ENCODE data around the gene CFAP54.
"Not testable (repeated sequence)": the region's sequence is repeated elsewhere in the genome, so short reads cannot be mapped to it uniquely, and the experiment has no call there.

Gene CFAP54

GRCh38 chr12:96623656-96624217 lies 134.4 kb downstream of the CFAP54 start:
- no peak for DNase-seq

- DNase-seq: no peak
These were observed 146.5 kb downstream of the CFAP54 start for GRCh38 chr12:96635844-96636243.

- no peak for DNase-seq
These were observed 147.5 kb downstream of the CFAP54 start for GRCh38 chr12:96636895-96637294.

GRCh38 chr12:96648923-96649322 lies 159.5 kb downstream of the CFAP54 start:
- DNase-seq: no peak

GRCh38 chr12:96652870-96653269 lies 163.5 kb downstream of the CFAP54 start:
- DNase-seq: no peak

GRCh38 chr12:96658075-96658474 lies 168.7 kb downstream of the CFAP54 start:
- DNase-seq: no peak

- no peak for DNase-seq
These were observed 180.4 kb downstream of the CFAP54 start for GRCh38 chr12:96669786-96670185.

- DNase-seq: no peak
These were observed 181.0 kb downstream of the CFAP54 start for GRCh38 chr12:96670334-96670899.

GRCh38 chr12:96675519-96675918 lies 186.1 kb downstream of the CFAP54 start:
- not testable (repeated sequence) for DNase-seq

- no peak for DNase-seq
These were observed 188.0 kb downstream of the CFAP54 start for GRCh38 chr12:96677363-96677762.

- DNase-seq: no peak
These were observed 198.3 kb downstream of the CFAP54 start for GRCh38 chr12:96687719-96688118.

GRCh38 chr12:96698521-96698920 lies 209.1 kb downstream of the CFAP54 start:
- no peak for DNase-seq

- DNase-seq: no peak
These were observed 209.6 kb downstream of the CFAP54 start for GRCh38 chr12:96698965-96699364.

GRCh38 chr12:96701856-96702255 lies 212.5 kb downstream of the CFAP54 start:
- no peak for DNase-seq

GRCh38 chr12:96710127-96710745 lies 220.9 kb downstream of the CFAP54 start:
- peak; percentile 4 for DNase-seq

- no peak for DNase-seq
These were observed 222.0 kb downstream of the CFAP54 start for GRCh38 chr12:96711364-96711763.

- no peak for DNase-seq
These were observed 224.8 kb downstream of the CFAP54 start for GRCh38 chr12:96714199-96714598.

GRCh38 chr12:96719660-96720362 lies 230.4 kb downstream of the CFAP54 start:
- no peak for DNase-seq

- DNase-seq: no peak
These were observed 231.0 kb downstream of the CFAP54 start for GRCh38 chr12:96720363-96720705.

GRCh38 chr12:96729466-96729865 lies 240.1 kb downstream of the CFAP54 start:
- not testable (repeated sequence) for DNase-seq

- no peak for DNase-seq
These were observed 240.5 kb downstream of the CFAP54 start for GRCh38 chr12:96729886-96730285.

GRCh38 chr12:96743606-96744005 lies 254.2 kb downstream of the CFAP54 start:
- peak; percentile 47 for DNase-seq

GRCh38 chr12:96749999-96750398 lies 260.6 kb downstream of the CFAP54 start:
- DNase-seq: no peak

- DNase-seq: no peak
These were observed 262.2 kb downstream of the CFAP54 start for GRCh38 chr12:96751626-96752025.
